IMR-90 (cell line): ENCODE results near the gene SGO2. TPM values are rescaled to one million over a fixed set of nuclear protein-coding genes. Genes with fewer than 3 reads are reported as not detected.
A peak's percentile ranks its signal among the peaks of the same experiment; 100 is the strongest.

Experiments
- ATAC-seq: fragments of 200-7000 bp; cut with Tn5 transposase; 2 replicates; pipeline ENCODE4 v1.9.1; 2020; ENCODE audit warnings: low read depth, mild to moderate bottlenecking, moderate library complexity
- BruUV-seq: library from RNA; stranded (reverse); fragments of 400-500 nt; replicated peaks from 2 replicates; lab custom pipeline; 2021; lab: Mats Ljungman, UMichigan
- CTCF ChIA-PET: fragments of 300-600 bp; formaldehyde crosslinking; extraction: SDS; loops from one replicate; lab custom pipeline; 2021; ENCODE audit warnings: antibody characterized with exemption; lab: Yijun Ruan, JAX
- POLR2A ChIA-PET: fragments of 300-600 bp; sonication (Branson Sonifier 250); formaldehyde crosslinking; loops from one replicate; lab custom pipeline; 2022; ENCODE audit warnings: antibody characterized with exemption; ENCODE audit not compliant: unreplicated experiment; lab: Charles Lee
- DNase-seq: peaks from one replicate; pipeline ENCODE4 v3.0.0; 2013
- H2AFZ ChIP-seq: replicated peaks from 2 replicates; pipeline ENCODE3; 2013; ENCODE audit warnings: low read length, mild to moderate bottlenecking; ENCODE audit not compliant: poor library complexity
- H2AK5ac ChIP-seq: 2 replicates; pipeline ENCODE4 v1.6.1; 2013; ENCODE audit warnings: low read depth, low read length, inconsistent platforms
- H2AK9ac ChIP-seq: replicated peaks from 2 replicates; pipeline ENCODE3; 2013; ENCODE audit warnings: mild to moderate bottlenecking, low read depth, low read length, moderate library complexity; ENCODE audit not compliant: poor library complexity
- H2BK120ac ChIP-seq: 2 replicates; pipeline ENCODE4 v1.6.1; 2013; ENCODE audit warnings: low read depth, low read length, inconsistent platforms
- H2BK15ac ChIP-seq: 3 replicates; pipeline ENCODE4 v1.6.1; 2013; ENCODE audit warnings: low read depth, low read length, inconsistent platforms
- H2BK20ac ChIP-seq: 2 replicates; pipeline ENCODE4 v1.6.1; 2013; ENCODE audit warnings: low read depth, mild to moderate bottlenecking, inconsistent platforms, low read length, moderate library complexity
- H2BK5ac ChIP-seq: 2 replicates; pipeline ENCODE4 v1.6.1; 2013; ENCODE audit warnings: mild to moderate bottlenecking, low read depth, low read length, inconsistent platforms; ENCODE audit not compliant: poor library complexity, severe bottlenecking
- H3K14ac ChIP-seq: replicated peaks from 2 replicates; pipeline ENCODE4 v1.6.1; 2013; ENCODE audit warnings: low read depth, low read length, inconsistent platforms
- H3K18ac ChIP-seq: 2 replicates; pipeline ENCODE4 v1.6.1; 2013; ENCODE audit warnings: low read depth, low read length, control low read depth
- H3K23ac ChIP-seq: 2 replicates; pipeline ENCODE4 v1.6.1; 2013; ENCODE audit warnings: low read depth, low read length, inconsistent platforms
- H3K27ac ChIP-seq: 2 replicates; pipeline ENCODE4 v1.5.1; 2013; ENCODE audit warnings: mild to moderate bottlenecking, control low read depth, low read length; ENCODE audit not compliant: insufficient read depth
- H3K27me3 ChIP-seq: 2 replicates; pipeline ENCODE4 v1.6.1; 2013; ENCODE audit warnings: low read length; ENCODE audit not compliant: control insufficient read depth, insufficient read depth
- H3K36me3 ChIP-seq: 2 replicates; pipeline ENCODE4 v1.6.1; 2013; ENCODE audit warnings: low read length, mixed read lengths; ENCODE audit not compliant: control insufficient read depth, insufficient read depth
- H3K4ac ChIP-seq: 2 replicates; pipeline ENCODE4 v1.6.1; 2013; ENCODE audit warnings: low read depth, low read length, inconsistent platforms
- H3K4me1 ChIP-seq: 2 replicates; pipeline ENCODE4 v1.6.1; 2013; ENCODE audit warnings: low read length, mixed read lengths; ENCODE audit not compliant: control insufficient read depth, insufficient read depth
- H3K4me2 ChIP-seq: 2 replicates; pipeline ENCODE4 v1.6.1; 2013; ENCODE audit warnings: low read depth, mild to moderate bottlenecking, control low read depth, low read length, moderate library complexity
- H3K4me3 ChIP-seq: 2 replicates; pipeline ENCODE4 v1.5.1; 2013; ENCODE audit warnings: low read depth, mild to moderate bottlenecking, control low read depth, low read length, moderate library complexity; ENCODE audit not compliant: insufficient read depth
- H3K56ac ChIP-seq: 2 replicates; pipeline ENCODE4 v1.6.1; 2013; ENCODE audit warnings: low read length, inconsistent platforms; ENCODE audit not compliant: insufficient read depth; ENCODE audit errors: extremely low read depth
- H3K79me1 ChIP-seq, 2 experiments: 2 replicates each; pipeline ENCODE4 v1.6.1; 2013; ENCODE audit warnings: low read length in 2 of 2, inconsistent platforms in 1 of 2, low read depth in 1 of 2
- H3K9ac ChIP-seq: 2 replicates; pipeline ENCODE4 v1.6.1; 2013; ENCODE audit warnings: low read depth, low read length, control low read depth
- H3K9me1 ChIP-seq: 2 replicates; pipeline ENCODE4 v1.6.1; 2013; ENCODE audit warnings: low read length, inconsistent platforms; ENCODE audit not compliant: insufficient read depth
- H3K9me3 ChIP-seq: 2 replicates; pipeline ENCODE4 v1.6.1; 2013; ENCODE audit warnings: low read length; ENCODE audit not compliant: control insufficient read depth, insufficient read depth
- H4K20me1 ChIP-seq: 2 replicates; pipeline ENCODE4 v1.6.1; 2013; ENCODE audit warnings: low read length, inconsistent platforms; ENCODE audit not compliant: insufficient read depth
- H4K5ac ChIP-seq: 2 replicates; pipeline ENCODE4 v1.6.1; 2013; ENCODE audit warnings: mild to moderate bottlenecking, low read depth, low read length, control low read depth
- H4K8ac ChIP-seq, 2 experiments: 2 replicates each; pipeline ENCODE4 v1.6.1; 2013; ENCODE audit warnings: low read depth in 2 of 2, low read length in 2 of 2, control low read depth in 1 of 2, inconsistent platforms in 1 of 2
- H4K91ac ChIP-seq: 2 replicates; pipeline ENCODE4 v1.6.1; 2013; ENCODE audit warnings: low read depth, low read length, inconsistent platforms; ENCODE audit not compliant: insufficient read depth
- BHLHE40 ChIP-seq: fragments of 150-350 bp; IDR thresholded peaks from 2 replicates; pipeline ENCODE4 v1.6.1; 2016; ENCODE audit warnings: mild to moderate bottlenecking, low read depth, low read length
- CEBPB ChIP-seq: IDR thresholded peaks from 2 replicates; pipeline ENCODE4 v1.6.1; 2012; ENCODE audit warnings: low read depth, low read length, improper control_type of control experiment
- CHD1 ChIP-seq: IDR thresholded peaks from 2 replicates; pipeline ENCODE4 v1.6.1; 2012; ENCODE audit warnings: low read depth, low read length, improper control_type of control experiment
- MAFK ChIP-seq: IDR thresholded peaks from 2 replicates; pipeline ENCODE4 v1.6.1; 2012; ENCODE audit warnings: low read depth, low read length, improper control_type of control experiment
- MXI1 ChIP-seq: IDR thresholded peaks from 2 replicates; pipeline ENCODE4 v1.6.1; 2012; ENCODE audit warnings: low read depth, mild to moderate bottlenecking, low read length, moderate library complexity, borderline replicate concordance
- NFE2L2 ChIP-seq: fragments of 150-350 bp; IDR thresholded peaks from 2 replicates; pipeline ENCODE4 v1.6.1; 2016; ENCODE audit warnings: low read depth, mild to moderate bottlenecking, low read length
- POLR2A ChIP-seq: IDR thresholded peaks from 2 replicates; pipeline ENCODE4 v1.6.1; 2012; ENCODE audit warnings: mild to moderate bottlenecking, low read depth, low read length
- RAD21 ChIP-seq: IDR thresholded peaks from 2 replicates; pipeline ENCODE4 v1.6.1; 2012; ENCODE audit warnings: low read length, improper control_type of control experiment
- RCOR1 ChIP-seq: IDR thresholded peaks from 2 replicates; pipeline ENCODE4 v1.6.1; 2012; ENCODE audit warnings: mild to moderate bottlenecking, low read length, improper control_type of control experiment; ENCODE audit not compliant: insufficient replicate concordance
- RFX5 ChIP-seq: IDR thresholded peaks from 2 replicates; pipeline ENCODE4 v1.8.0; 2012; ENCODE audit warnings: low read depth, mild to moderate bottlenecking, low read length, moderate library complexity
- SMC3 ChIP-seq: fragments of 150-350 bp; IDR thresholded peaks from 2 replicates; pipeline ENCODE4 v1.6.1; 2016; ENCODE audit warnings: low read depth, mild to moderate bottlenecking, antibody characterized with exemption, low read length, moderate library complexity
- WGBS, 2 experiments: methylation state at CpG; one replicate each; pipeline versions ENCODE4 v1.1.5 to v1.1.7; 2013; ENCODE audit warnings: missing lambda C conversion rate in 2 of 2; ENCODE audit not compliant: insufficient read length in 1 of 2; ENCODE audit errors: extremely low coverage in 2 of 2; 5-methylcytosine and 5-hydroxymethylcytosine counted together
- dilution Hi-C: fragments of 300-500 bp; cut with HindIII; formaldehyde crosslinking; loops from one replicate; pipeline ENCODE4 v1.14.3; 2018; ENCODE audit warnings: low sequenced_read_pairs; ENCODE audit not compliant: unreplicated experiment
- in situ Hi-C: fragments of 300-500 bp; cut with MboI; formaldehyde crosslinking; loops from 3 replicates; pipeline ENCODE4 v1.14.3; 2019; ENCODE audit warnings: low sequenced_read_pairs, inconsistent platforms, mixed read lengths
- intact Hi-C: fragments of 100-400 bp; cut with micrococcal nuclease; formaldehyde crosslinking; loops from 2 replicates; pipeline ENCODE4 v1.10.0; 2022
- polyA plus RNA-seq, 3 experiments: library from polyadenylated mRNA; depleted of rRNA; stranded (reverse); fragments of >200 nt; gene quantifications; 2 replicates each; pipeline ENCODE4 v1.2.3, GENCODE V29; 2012; ENCODE audit warnings: low replicate concordance in 1 of 3
- total RNA-seq: library from RNA; depleted of rRNA; stranded (reverse); fragments of >200 nt; gene quantifications from 2 replicates; pipeline ENCODE4 v1.2.3, GENCODE V29; 2012
- TF ChIP-seq, protein P1 (sequence below): conservative IDR thresholded peaks from 2 replicates; pipeline ENCODE4 v1.5.1; 2012; ENCODE audit warnings: mild to moderate bottlenecking, low read depth, low read length, improper control_type of control experiment
- TF ChIP-seq, protein P2 (sequence below): fragments of 150-350 bp; IDR thresholded peaks from 2 replicates; pipeline ENCODE4 v1.6.1; 2016; ENCODE audit warnings: low read depth, mild to moderate bottlenecking, low read length, moderate library complexity, borderline replicate concordance

The SGO2 gene
- total and polyA plus RNA-seq, 2 of the 4 experiments (the other 2 are of a cell fraction), result 5.4 to 6.3 TPM

DNA sequence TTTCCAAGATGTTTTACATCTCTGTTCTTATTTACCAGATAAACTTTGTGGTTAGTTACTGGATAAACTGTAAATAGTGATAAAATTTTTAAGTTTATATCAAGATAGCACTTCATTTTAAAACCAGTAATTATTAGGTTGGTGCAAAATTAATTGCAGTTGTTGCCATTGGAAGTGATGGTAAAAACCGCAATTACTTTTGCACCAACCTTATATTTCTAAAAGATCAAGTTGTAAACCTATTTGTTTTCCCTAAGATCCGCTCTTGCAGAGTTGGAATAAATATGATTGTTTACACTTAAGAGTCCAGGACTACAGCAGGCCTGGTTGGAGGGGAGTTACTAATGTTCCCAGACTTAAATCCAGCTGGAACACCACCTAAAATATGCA, 59.3 kb downstream of the SGO2 start:
- H2BK15ac ChIP-seq, result no peak overlapping the region
- H2AK5ac ChIP-seq, result no peak overlapping the region
- no peak overlapping the region for H3K4ac ChIP-seq
- no peaks in the 10 kb centered on the region for H4K20me1 ChIP-seq
- no CpG with 5 or more reads among the region's 2 CpGs for WGBS, 2 experiments
- peak overlapping the region in 1 of 2 experiments; percentile 22; a peak in 1 of 4 replicates for H4K8ac ChIP-seq
- ChIA-PET CTCF (interaction anchor here (1.0 kb wide), 1 partner anchor 50 kb away, joined by 3 read pairs; no protein-coding TSS in a partner anchor), POLR2A (no interaction called here)
- TF ChIP-seq, protein P1, sequence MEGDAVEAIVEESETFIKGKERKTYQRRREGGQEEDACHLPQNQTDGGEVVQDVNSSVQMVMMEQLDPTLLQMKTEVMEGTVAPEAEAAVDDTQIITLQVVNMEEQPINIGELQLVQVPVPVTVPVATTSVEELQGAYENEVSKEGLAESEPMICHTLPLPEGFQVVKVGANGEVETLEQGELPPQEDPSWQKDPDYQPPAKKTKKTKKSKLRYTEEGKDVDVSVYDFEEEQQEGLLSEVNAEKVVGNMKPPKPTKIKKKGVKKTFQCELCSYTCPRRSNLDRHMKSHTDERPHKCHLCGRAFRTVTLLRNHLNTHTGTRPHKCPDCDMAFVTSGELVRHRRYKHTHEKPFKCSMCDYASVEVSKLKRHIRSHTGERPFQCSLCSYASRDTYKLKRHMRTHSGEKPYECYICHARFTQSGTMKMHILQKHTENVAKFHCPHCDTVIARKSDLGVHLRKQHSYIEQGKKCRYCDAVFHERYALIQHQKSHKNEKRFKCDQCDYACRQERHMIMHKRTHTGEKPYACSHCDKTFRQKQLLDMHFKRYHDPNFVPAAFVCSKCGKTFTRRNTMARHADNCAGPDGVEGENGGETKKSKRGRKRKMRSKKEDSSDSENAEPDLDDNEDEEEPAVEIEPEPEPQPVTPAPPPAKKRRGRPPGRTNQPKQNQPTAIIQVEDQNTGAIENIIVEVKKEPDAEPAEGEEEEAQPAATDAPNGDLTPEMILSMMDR, result no peak
- TF ChIP-seq RAD21 (no peak), POLR2A (no peak), MAFK (no peak), MXI1 (no peak), NFE2L2 (no peak), CHD1 (no peak), RFX5 (no peak), BHLHE40 (no peak), RCOR1 (no peak), SMC3 (no peak), CEBPB (no peak)
- TF ChIP-seq, protein P2, sequence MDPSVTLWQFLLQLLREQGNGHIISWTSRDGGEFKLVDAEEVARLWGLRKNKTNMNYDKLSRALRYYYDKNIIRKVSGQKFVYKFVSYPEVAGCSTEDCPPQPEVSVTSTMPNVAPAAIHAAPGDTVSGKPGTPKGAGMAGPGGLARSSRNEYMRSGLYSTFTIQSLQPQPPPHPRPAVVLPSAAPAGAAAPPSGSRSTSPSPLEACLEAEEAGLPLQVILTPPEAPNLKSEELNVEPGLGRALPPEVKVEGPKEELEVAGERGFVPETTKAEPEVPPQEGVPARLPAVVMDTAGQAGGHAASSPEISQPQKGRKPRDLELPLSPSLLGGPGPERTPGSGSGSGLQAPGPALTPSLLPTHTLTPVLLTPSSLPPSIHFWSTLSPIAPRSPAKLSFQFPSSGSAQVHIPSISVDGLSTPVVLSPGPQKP, result no peak
- H3K56ac ChIP-seq, result no peak overlapping the region
- H3K36me3 ChIP-seq, result peaks cover 2% of the 10 kb centered on the region; the same call in 1 of the 2 replicates
- peak overlapping the region; percentile 67; the same call in 1 of the 2 replicates for H3K23ac ChIP-seq
- no peak overlapping the region for H4K5ac ChIP-seq
- no peak overlapping the region for H3K27ac ChIP-seq
- peak overlapping the region; percentile 33 for H2BK120ac ChIP-seq
- intact Hi-C loops, result no loop called here
- H2BK20ac ChIP-seq, result no peak overlapping the region
- H3K4me3 ChIP-seq, result peak overlapping the region; percentile 44
- no peaks in the 10 kb centered on the region; the same call in 1 of the 2 replicates for H3K27me3 ChIP-seq
- H2AK9ac ChIP-seq, result no peak overlapping the region
- H3K79me1 ChIP-seq, result no peaks in the 10 kb centered on the region
- BruUV-seq, result no TSS peak
- no peak overlapping the region for H2BK5ac ChIP-seq
- H3K18ac ChIP-seq, result no peak overlapping the region
- no peak overlapping the region for H3K9ac ChIP-seq
- H3K9me3 ChIP-seq, result no peaks in the 10 kb centered on the region
- no peak for ATAC-seq
- H3K4me2 ChIP-seq, result peak overlapping the region; percentile 94
- DNase-seq, result no peak
- H3K9me1 ChIP-seq, result peaks cover 3% of the 10 kb centered on the region; the same call in 1 of the 2 replicates
- H2AFZ ChIP-seq, result peak overlapping the region; percentile 89
- in situ Hi-C loops, result no loop called here
- dilution Hi-C loops, result no loop called here
- no peak overlapping the region for H4K91ac ChIP-seq
- H3K14ac ChIP-seq, result peak overlapping the region; percentile 47
- no peaks in the 10 kb centered on the region for H3K4me1 ChIP-seq
